ENCODE data around the gene SPSB2.

GRCh38 chr12:6851921-6852650, 21.0 kb downstream of the SPSB2 start, which contains the start of gene USP5:
- TF ChIP-seq EZH2phosphoT487 (IDR thresholded peaks at IDR 0.05; ENCODE audit: borderline replicate concordance, low read length) = no peak
- TF ChIP-seq, protein P1, sequence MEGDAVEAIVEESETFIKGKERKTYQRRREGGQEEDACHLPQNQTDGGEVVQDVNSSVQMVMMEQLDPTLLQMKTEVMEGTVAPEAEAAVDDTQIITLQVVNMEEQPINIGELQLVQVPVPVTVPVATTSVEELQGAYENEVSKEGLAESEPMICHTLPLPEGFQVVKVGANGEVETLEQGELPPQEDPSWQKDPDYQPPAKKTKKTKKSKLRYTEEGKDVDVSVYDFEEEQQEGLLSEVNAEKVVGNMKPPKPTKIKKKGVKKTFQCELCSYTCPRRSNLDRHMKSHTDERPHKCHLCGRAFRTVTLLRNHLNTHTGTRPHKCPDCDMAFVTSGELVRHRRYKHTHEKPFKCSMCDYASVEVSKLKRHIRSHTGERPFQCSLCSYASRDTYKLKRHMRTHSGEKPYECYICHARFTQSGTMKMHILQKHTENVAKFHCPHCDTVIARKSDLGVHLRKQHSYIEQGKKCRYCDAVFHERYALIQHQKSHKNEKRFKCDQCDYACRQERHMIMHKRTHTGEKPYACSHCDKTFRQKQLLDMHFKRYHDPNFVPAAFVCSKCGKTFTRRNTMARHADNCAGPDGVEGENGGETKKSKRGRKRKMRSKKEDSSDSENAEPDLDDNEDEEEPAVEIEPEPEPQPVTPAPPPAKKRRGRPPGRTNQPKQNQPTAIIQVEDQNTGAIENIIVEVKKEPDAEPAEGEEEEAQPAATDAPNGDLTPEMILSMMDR (IDR thresholded peaks at IDR 0.05; ENCODE audit: low read depth, low read length, poor library complexity, severe bottlenecking) = no peak
